Stomach (tissue), 9 donors: ENCODE data around the gene BICDL1. TPM values are rescaled to one million over a fixed set of nuclear protein-coding genes. Genes with fewer than 3 reads are reported as not detected.

ENCODE experiments used
- DNase-seq, 2 donors: peaks; one replicate each; pipeline versions ENCODE4 v3.0.0 to v3.0.0-alpha.2; 2013 to 2019
- H3K27ac ChIP-seq, 5 donors: fragments of 200-600 bp in 4 of 5; sonication (generic) in 4 of 5; one replicate each; pipeline ENCODE4 v1.5.1; 2013 to 2019; ENCODE audit warnings: mild to moderate bottlenecking in 1 of 5, moderate library complexity in 1 of 5
- H3K27me3 ChIP-seq, 3 donors: fragments of 200-600 bp; sonication (generic); one replicate each; pipeline ENCODE4 v1.5.1; 2017 to 2019; ENCODE audit warnings: mixed run types in 1 of 3
- H3K36me3 ChIP-seq, 4 donors: fragments of 200-600 bp; sonication (generic); 1 replicate in 3 of 4; 2 replicates in 1 of 4; pipeline ENCODE4 v1.5.1; 2016 to 2019
- H3K4me1 ChIP-seq, 4 donors: fragments of 200-600 bp; sonication (generic); one replicate each; pipeline ENCODE4 v1.5.1; 2016 to 2019
- H3K4me3 ChIP-seq, 4 donors: fragments of 200-600 bp; sonication (generic) in 3 of 4; one replicate each; pipeline ENCODE4 v1.5.1; 2016 to 2019; ENCODE audit warnings: mild to moderate bottlenecking in 1 of 4
- H3K9me3 ChIP-seq, 4 donors: fragments of 200-600 bp; sonication (generic); one replicate each; pipeline ENCODE4 v1.5.1; 2016 to 2019
- EP300 ChIP-seq: sonication (generic); formaldehyde crosslinking; IDR thresholded peaks from one replicate; pipeline ENCODE4 v1.6.1; 2017; ENCODE audit warnings: antibody characterized with exemption
- POLR2A ChIP-seq, 4 donors: fragments of 450-650 bp; IDR thresholded peaks; one replicate each; pipeline ENCODE4 v1.6.1; 2016; ENCODE audit warnings: antibody characterized with exemption in 4 of 4, control low read depth in 2 of 4, mild to moderate bottlenecking in 1 of 4, moderate library complexity in 1 of 4
- POLR2AphosphoS5 ChIP-seq, 3 donors: sonication (generic); formaldehyde crosslinking; IDR thresholded peaks; one replicate each; pipeline ENCODE4 v1.6.1; 2016; ENCODE audit warnings: antibody characterized with exemption in 3 of 3
- WGBS, 5 donors: extraction: QIAGEN DNeasy Blood & Tissue Kit in 3 of 5; methylation state at CpG; one replicate each; pipeline versions ENCODE4 v1.1.5 to v1.1.7; 2013 to 2018; 5-methylcytosine and 5-hydroxymethylcytosine counted together
- intact Hi-C: fragments of 100-400 bp; cut with DNase I; formaldehyde crosslinking; loops from one replicate; pipeline ENCODE4 v1.15.1; 2023; ENCODE audit warnings: low total_unique reads
- polyA plus RNA-seq, 3 donors: library from polyadenylated mRNA; stranded (reverse); fragments of 200-250 nt; gene quantifications; one replicate each; pipeline ENCODE4 v1.2.3, GENCODE V29; 2013
- total RNA-seq, 5 donors: library from RNA; depleted of rRNA; stranded (reverse); fragments of >200 nt; gene quantifications; one replicate each; pipeline versions ENCODE4 v1.1.0 to v1.2.3, GENCODE V29; 2014 to 2016
- TF ChIP-seq, protein P1 (sequence below), 7 experiments: fragments of 450-650 bp in 4 of 7; fragments of 200-600 bp in 3 of 7; sonication (generic) in 3 of 7; IDR thresholded peaks; one replicate each; pipeline ENCODE4 v1.5.1; 2016 to 2019; ENCODE audit warnings: antibody characterized with exemption in 7 of 7, control low read depth in 2 of 7, mild to moderate bottlenecking in 1 of 7
- donor health status: healthy with polysubstance abuse.
- donor health status: Bipolar disorder and iron deficiency.
- donor health status: healthy.

The BICDL1 gene
- total and polyA plus RNA-seq, 8 donors = 8.6 to 68.7 (median 25.4) TPM

DNA sequence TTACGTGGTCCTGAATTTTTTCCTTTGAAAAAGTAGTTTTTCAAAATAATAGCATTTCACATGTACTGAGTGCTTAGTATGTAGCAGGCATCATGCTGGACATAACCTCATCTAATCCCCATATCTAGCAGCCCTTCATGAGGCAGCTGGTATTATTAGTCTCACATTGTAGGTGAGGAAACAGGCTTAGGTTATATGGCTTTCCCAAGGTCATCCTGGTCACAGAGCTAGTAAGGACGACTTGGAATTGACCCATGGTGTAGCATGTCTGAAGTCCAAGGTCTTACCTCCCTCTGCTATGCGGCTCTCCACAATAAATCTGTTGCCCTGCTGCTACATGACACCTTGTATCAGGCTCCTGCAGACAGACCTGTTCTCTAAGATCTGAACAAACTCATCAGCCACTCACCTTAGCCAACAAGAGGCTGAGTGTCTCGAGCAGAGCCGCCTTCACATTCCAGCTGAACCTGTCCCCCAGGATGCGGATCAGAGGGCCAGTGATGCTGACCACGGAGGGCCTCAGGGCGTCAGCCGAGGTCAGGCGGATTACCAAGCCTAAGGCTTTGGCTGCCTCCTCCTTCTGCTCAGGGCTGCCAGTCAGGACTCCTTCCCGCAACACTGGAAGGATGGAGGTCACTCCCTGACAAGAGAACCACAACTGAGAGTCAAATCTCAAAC is 147.2 kb downstream of the BICDL1 start:
- Histone ChIP-seq H3K4me1 (peaks cover 10 to 26% (median 17%) of the 10 kb centered on the region in 4 donors), H3K4me3 (no peak overlapping the region), H3K36me3 (peaks cover 98 to 100% (median 100%) of the 10 kb centered on the region in 4 donors), H3K9me3 (no peaks in the 10 kb centered on the region), H3K27ac (no peak overlapping the region), H3K27me3 (no peaks in the 10 kb centered on the region)
- WGBS, 5 donors = 90 to 92% (median 91%) methylated on average over 8 to 11 of the region's 11 CpGs
- no peak for TF ChIP-seq EP300
- TF ChIP-seq POLR2A (IDR thresholded peaks at IDR 0.05) = no peak
- TF ChIP-seq, protein P1, sequence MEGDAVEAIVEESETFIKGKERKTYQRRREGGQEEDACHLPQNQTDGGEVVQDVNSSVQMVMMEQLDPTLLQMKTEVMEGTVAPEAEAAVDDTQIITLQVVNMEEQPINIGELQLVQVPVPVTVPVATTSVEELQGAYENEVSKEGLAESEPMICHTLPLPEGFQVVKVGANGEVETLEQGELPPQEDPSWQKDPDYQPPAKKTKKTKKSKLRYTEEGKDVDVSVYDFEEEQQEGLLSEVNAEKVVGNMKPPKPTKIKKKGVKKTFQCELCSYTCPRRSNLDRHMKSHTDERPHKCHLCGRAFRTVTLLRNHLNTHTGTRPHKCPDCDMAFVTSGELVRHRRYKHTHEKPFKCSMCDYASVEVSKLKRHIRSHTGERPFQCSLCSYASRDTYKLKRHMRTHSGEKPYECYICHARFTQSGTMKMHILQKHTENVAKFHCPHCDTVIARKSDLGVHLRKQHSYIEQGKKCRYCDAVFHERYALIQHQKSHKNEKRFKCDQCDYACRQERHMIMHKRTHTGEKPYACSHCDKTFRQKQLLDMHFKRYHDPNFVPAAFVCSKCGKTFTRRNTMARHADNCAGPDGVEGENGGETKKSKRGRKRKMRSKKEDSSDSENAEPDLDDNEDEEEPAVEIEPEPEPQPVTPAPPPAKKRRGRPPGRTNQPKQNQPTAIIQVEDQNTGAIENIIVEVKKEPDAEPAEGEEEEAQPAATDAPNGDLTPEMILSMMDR (IDR thresholded peaks at IDR 0.05) = no peak
- no peak for TF ChIP-seq POLR2AphosphoS5 (IDR thresholded peaks at IDR 0.05)
- DNase-seq = no peak
- intact Hi-C loops = no loop called here

DNA sequence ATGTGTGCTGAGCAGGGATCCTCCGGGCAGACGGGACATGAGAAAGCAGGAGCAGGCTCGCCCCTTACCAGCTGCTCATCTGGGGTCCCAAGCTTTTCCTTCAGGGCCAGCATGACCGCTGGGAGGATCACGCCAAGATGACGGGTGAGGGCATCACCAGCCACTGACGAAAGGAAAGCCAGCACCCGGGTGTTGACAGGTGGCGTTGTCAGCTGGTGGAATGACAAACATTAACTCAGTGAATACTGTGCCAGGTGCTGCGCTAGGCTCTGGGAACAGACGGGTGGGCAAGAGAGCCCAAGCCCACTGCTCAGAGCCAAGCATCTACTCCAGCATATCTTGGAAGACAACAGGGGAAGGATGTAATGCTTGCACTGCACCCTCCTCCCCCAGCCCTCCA is 148.8 kb downstream of the BICDL1 start:
- TF ChIP-seq EP300 = no peak
- TF ChIP-seq POLR2A (IDR thresholded peaks at IDR 0.05) = no peak
- TF ChIP-seq, protein P1 (IDR thresholded peaks at IDR 0.05) = no peak
- TF ChIP-seq POLR2AphosphoS5 (IDR thresholded peaks at IDR 0.05) = no peak
- 82 to 100% (median 87%) methylated on average over 3 to 11 of the region's 11 CpGs for WGBS, 5 donors
- H3K27ac ChIP-seq = no peak overlapping the region
- H3K36me3 ChIP-seq = peaks cover 100% of the 10 kb centered on the region in 4 donors
- no peak for DNase-seq
- H3K27me3 ChIP-seq = no peaks in the 10 kb centered on the region
- H3K4me1 ChIP-seq = peaks cover 0 to 15% (median 4%) of the 10 kb centered on the region in 4 donors
- H3K4me3 ChIP-seq = no peak overlapping the region
- no peaks in the 10 kb centered on the region for H3K9me3 ChIP-seq
- intact Hi-C loops = no loop called here

DNA sequence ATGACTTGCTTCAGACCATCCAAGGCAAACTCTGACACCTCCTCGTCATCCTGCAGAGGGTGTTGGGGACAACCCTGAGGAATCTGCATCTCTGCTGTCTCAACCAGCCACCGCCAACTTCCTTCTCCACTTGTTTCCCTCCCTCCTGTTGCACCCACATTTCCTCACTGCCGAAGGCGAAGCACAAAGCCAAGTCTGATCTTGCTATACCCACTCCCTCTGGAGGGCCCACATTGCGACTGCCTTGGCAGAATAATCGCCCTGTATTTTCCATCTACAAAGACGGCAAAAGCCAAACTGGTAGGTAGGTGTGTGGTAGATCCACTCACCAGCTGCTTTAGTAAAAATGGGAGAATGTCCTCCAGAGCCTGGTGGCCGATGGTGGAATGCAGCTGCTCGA is 149.3 kb downstream of the BICDL1 start:
- peaks cover 0 to 10% (median under 1%) of the 10 kb centered on the region in 4 donors for H3K4me1 ChIP-seq
- intact Hi-C loops = no loop called here
- no peak for DNase-seq
- TF ChIP-seq, protein P1 (IDR thresholded peaks at IDR 0.05) = no peak
- TF ChIP-seq EP300 (no peak), POLR2A (IDR thresholded peaks at IDR 0.05) (no peak)
- H3K9me3 ChIP-seq = no peaks in the 10 kb centered on the region
- no peaks in the 10 kb centered on the region for H3K27me3 ChIP-seq
- H3K4me3 ChIP-seq = no peak overlapping the region
- H3K36me3 ChIP-seq = peaks cover 100% of the 10 kb centered on the region in 4 donors
- WGBS, 5 donors = 88 to 97% (median 95%) methylated on average over 9 of the region's 9 CpGs
- no peak overlapping the region for H3K27ac ChIP-seq

DNA sequence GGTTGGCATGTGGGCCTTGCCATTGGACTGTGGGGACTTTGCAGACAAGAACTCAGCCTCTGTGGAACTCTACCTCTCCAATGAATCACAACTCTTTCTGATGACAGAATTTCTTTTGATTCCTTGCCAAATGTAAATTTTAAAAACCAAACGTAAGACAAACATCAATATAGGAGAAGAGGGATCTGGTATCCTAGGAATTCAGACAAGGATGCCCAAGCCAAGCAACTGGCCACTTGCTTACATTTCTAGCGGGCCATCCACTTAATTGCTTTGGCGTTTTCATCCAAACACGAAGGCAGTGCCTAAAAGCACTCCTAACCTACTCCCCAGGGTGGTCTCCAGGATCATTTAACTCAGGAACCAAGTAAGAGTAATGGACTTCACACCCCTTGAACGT is 150.9 kb downstream of the BICDL1 start:
- no peaks in the 10 kb centered on the region for H3K9me3 ChIP-seq
- H3K27me3 ChIP-seq = no peaks in the 10 kb centered on the region
- no peak overlapping the region for H3K27ac ChIP-seq
- 71 to 86% (median 81%) methylated on average over 5 of the region's 5 CpGs for WGBS, 5 donors
- no peak for DNase-seq
- no peak for TF ChIP-seq POLR2A (IDR thresholded peaks at IDR 0.05)
- TF ChIP-seq POLR2AphosphoS5 (IDR thresholded peaks at IDR 0.05) = no peak
- TF ChIP-seq, protein P1 (IDR thresholded peaks at IDR 0.05) = no peak
- TF ChIP-seq EP300 = no peak
- H3K4me3 ChIP-seq = no peak overlapping the region
- H3K36me3 ChIP-seq = peaks cover 100% of the 10 kb centered on the region in 4 donors
- peaks cover 0 to 4% (median 0%) of the 10 kb centered on the region in 4 donors for H3K4me1 ChIP-seq
- intact Hi-C loops = no loop called here
